Right cardiac atrium (tissue), 5 donors: ENCODE results near the gene GLIS2. TPM values are rescaled to one million over a fixed set of nuclear protein-coding genes. Genes with fewer than 3 reads are reported as not detected.
A peak's percentile ranks its signal among the peaks of the same experiment; 100 is the strongest.

ENCODE experiments used
- ATAC-seq, 2 donors: fragments of 200-7000 bp; cut with Tn5 transposase; one replicate each; pipeline versions ENCODE4 v1.8.0 to v1.9.1; 2020; ENCODE audit warnings: moderate library complexity in 2 of 2, mild to moderate bottlenecking in 1 of 2
- DNase-seq, 3 donors: peaks; one replicate each; pipeline ENCODE4 v3.0.0-alpha.2; 2020
- H3K27ac ChIP-seq: one replicate; pipeline ENCODE4 v1.5.1; 2013; ENCODE audit warnings: mild to moderate bottlenecking, low read length, control low read depth, moderate library complexity
- H3K27me3 ChIP-seq: one replicate; pipeline ENCODE4 v1.6.1; 2013; ENCODE audit not compliant: control insufficient read depth, insufficient read depth
- H3K4me1 ChIP-seq: one replicate; pipeline ENCODE4 v1.6.1; 2013; ENCODE audit warnings: low read length; ENCODE audit not compliant: control insufficient read depth, insufficient read depth
- H3K4me3 ChIP-seq: one replicate; pipeline ENCODE4 v1.5.1; 2013; ENCODE audit warnings: low read length, control low read depth
- H3K9me3 ChIP-seq: one replicate; pipeline ENCODE4 v1.6.1; 2013; ENCODE audit warnings: low read length; ENCODE audit not compliant: control insufficient read depth
- WGBS: extraction: QIAGEN DNeasy Blood & Tissue Kit; methylation state at CpG from one replicate; pipeline ENCODE4 v1.1.7; 2013; 5-methylcytosine and 5-hydroxymethylcytosine counted together
- intact Hi-C, 4 donors: fragments of 100-400 bp; cut with DNase I; formaldehyde crosslinking; loops; one replicate each; pipeline versions ENCODE4 v1.11.0 to v1.14.0; 2022 to 2023
- polyA plus RNA-seq: library from polyadenylated mRNA; stranded (reverse); fragments of 200-250 nt; gene quantifications from one replicate; pipeline ENCODE4 v1.2.3, GENCODE V29; 2013
- total RNA-seq, 4 donors: library from RNA; stranded (reverse); fragmentation: NEBNext Ultra II Directional; extraction: Animal tissue kit (Norgen Biotek cat#: 25700); gene quantifications; one replicate each; pipeline ENCODE4 v1.2.1, GENCODE V29; 2021
- donor health status: healthy with polysubstance abuse.
- donor health status: DM: no; HTN: yes; CAD: no.
- donor health status: DM: no; HTN: no; CAD: no.
- donor health status: DM: no; HTN: yes; CAD: no; lungs with severe emphysema.
- donor health status: DM: yes; HTN: yes; CAD: no.

GLIS2 gene
- total and polyA plus RNA-seq, 5 donors, result 15.2 to 34.6 (median 31.6) TPM

- Histone ChIP-seq H3K9me3 (no peaks in the 10 kb centered on the region), H3K4me1 (no peaks in the 10 kb centered on the region), H3K27ac (no peak overlapping the region), H3K4me3 (no peak overlapping the region), H3K27me3 (no peaks in the 10 kb centered on the region)
- intact Hi-C loops, result no loop called here
- DNase-seq (no peak), ATAC-seq (no peak)
- WGBS, result 90% methylated on average over 7 of the region's 7 CpGs
Observed at GRCh38 chr16:4356820-4357219, 41.0 kb downstream of the GLIS2 start.

GRCh38 chr16:4358236-4358635, 42.4 kb downstream of the GLIS2 start:
- peak in 2 of 3 donors; percentile 51 to 60 for DNase-seq
- Histone ChIP-seq H3K27ac (no peak overlapping the region), H3K9me3 (no peaks in the 10 kb centered on the region), H3K4me1 (no peaks in the 10 kb centered on the region), H3K27me3 (no peaks in the 10 kb centered on the region), H3K4me3 (no peak overlapping the region)
- WGBS, result 97% methylated on average over 19 of the region's 19 CpGs
- ATAC-seq, result no peak
- intact Hi-C loops, result loop anchor here in 2 of 4 donors (2.0 kb wide), 2 partner anchors 45 to 49 kb away; no protein-coding TSS in a partner anchor

GRCh38 chr16:4358831-4359561, 43.1 kb downstream of the GLIS2 start:
- 44% methylated on average over 19 of the region's 19 CpGs for WGBS
- intact Hi-C loops, result loop anchor here (1.0 to 2.0 kb wide), 3 partner anchors 43 to 48 kb away; no protein-coding TSS in a partner anchor
- no peaks in the 10 kb centered on the region for H3K9me3 ChIP-seq
- ATAC-seq (peak; percentile 64), DNase-seq (peak; percentile 70 to 88 (median 88))
- H3K27ac ChIP-seq, result no peak overlapping the region
- no peaks in the 10 kb centered on the region for H3K4me1 ChIP-seq
- H3K4me3 ChIP-seq, result no peak overlapping the region
- H3K27me3 ChIP-seq, result no peaks in the 10 kb centered on the region

GRCh38 chr16:4359914-4360313, 44.0 kb downstream of the GLIS2 start:
- Histone ChIP-seq H3K4me1 (no peaks in the 10 kb centered on the region), H3K27ac (no peak overlapping the region), H3K4me3 (no peak overlapping the region), H3K27me3 (no peaks in the 10 kb centered on the region), H3K9me3 (no peaks in the 10 kb centered on the region)
- intact Hi-C loops, result loop anchor here (1.0 to 2.0 kb wide), 3 partner anchors 42 to 47 kb away; no protein-coding TSS in a partner anchor
- ATAC-seq, result no peak
- WGBS, result 93% methylated on average over 3 of the region's 3 CpGs
- no peak for DNase-seq

GRCh38 chr16:4360538-4361021, 44.7 kb downstream of the GLIS2 start:
- H3K9me3 ChIP-seq, result no peaks in the 10 kb centered on the region
- intact Hi-C loops, result no loop called here
- 95% methylated on average over 11 of the region's 11 CpGs for WGBS
- no peaks in the 10 kb centered on the region for H3K27me3 ChIP-seq
- DNase-seq (peak in 2 of 3 donors; percentile 54 to 57), ATAC-seq (no peak)
- no peak overlapping the region for H3K4me3 ChIP-seq
- no peaks in the 10 kb centered on the region for H3K4me1 ChIP-seq
- no peak overlapping the region for H3K27ac ChIP-seq

GRCh38 chr16:4361033-4361943, 45.4 kb downstream of the GLIS2 start:
- Histone ChIP-seq H3K27me3 (no peaks in the 10 kb centered on the region), H3K27ac (no peak overlapping the region), H3K4me1 (no peaks in the 10 kb centered on the region), H3K4me3 (no peak overlapping the region), H3K9me3 (no peaks in the 10 kb centered on the region)
- DNase-seq (peak; percentile 18 to 54 (median 48)), ATAC-seq (no peak)
- intact Hi-C loops, result no loop called here
- WGBS, result 96% methylated on average over 28 of the region's 28 CpGs

GRCh38 chr16:4361944-4362311, 46.1 kb downstream of the GLIS2 start:
- no peak overlapping the region for H3K27ac ChIP-seq
- WGBS, result 94% methylated on average over 12 of the region's 12 CpGs
- intact Hi-C loops, result no loop called here
- no peaks in the 10 kb centered on the region for H3K4me1 ChIP-seq
- no peaks in the 10 kb centered on the region for H3K9me3 ChIP-seq
- H3K27me3 ChIP-seq, result no peaks in the 10 kb centered on the region
- ATAC-seq (no peak), DNase-seq (no peak)
- H3K4me3 ChIP-seq, result no peak overlapping the region

GRCh38 chr16:4362476-4363135, 46.7 kb downstream of the GLIS2 start:
- no peak overlapping the region for H3K27ac ChIP-seq
- H3K4me3 ChIP-seq, result no peak overlapping the region
- H3K27me3 ChIP-seq, result no peaks in the 10 kb centered on the region
- intact Hi-C loops, result no loop called here
- H3K9me3 ChIP-seq, result no peaks in the 10 kb centered on the region
- H3K4me1 ChIP-seq, result no peaks in the 10 kb centered on the region
- ATAC-seq, result no peak
- peak in 2 of 3 donors; percentile 47 to 55 for DNase-seq
- WGBS, result 89% methylated on average over 19 of the region's 19 CpGs

GRCh38 chr16:4364196-4365013, 48.5 kb downstream of the GLIS2 start:
- Histone ChIP-seq H3K4me1 (no peaks in the 10 kb centered on the region), H3K27ac (no peak overlapping the region), H3K9me3 (no peaks in the 10 kb centered on the region), H3K27me3 (no peaks in the 10 kb centered on the region), H3K4me3 (no peak overlapping the region)
- intact Hi-C loops, result no loop called here
- DNase-seq (peak in 2 of 3 donors; percentile 53 to 57), ATAC-seq (no peak)
- 91% methylated on average over 37 of the region's 37 CpGs for WGBS

GRCh38 chr16:4365014-4365406, 49.1 kb downstream of the GLIS2 start:
- ATAC-seq (no peak), DNase-seq (no peak)
- Histone ChIP-seq H3K9me3 (no peaks in the 10 kb centered on the region), H3K4me1 (no peaks in the 10 kb centered on the region), H3K27me3 (no peaks in the 10 kb centered on the region), H3K4me3 (no peak overlapping the region), H3K27ac (no peak overlapping the region)
- intact Hi-C loops, result no loop called here
- 95% methylated on average over 10 of the region's 10 CpGs for WGBS
